Brain pericyte (primary cell): ENCODE results near the gene HSDL2.
"Not testable (repeated sequence)": the region's sequence is repeated elsewhere in the genome, so short reads cannot be mapped to it uniquely, and the experiment has no call there.

Experiments
- DNase-seq: peaks from one replicate; pipeline ENCODE4 v3.0.0-alpha.2; 2012; ENCODE audit warnings: low read depth, low spot score

HSDL2 gene

GRCh38 chr9:112366591-112366990 is 13.3 kb upstream of the HSDL2 start:
- no peak for DNase-seq

GRCh38 chr9:112367465-112367864 is 12.4 kb upstream of the HSDL2 start:
- DNase-seq, result no peak

GRCh38 chr9:112369817-112370216 is 10.1 kb upstream of the HSDL2 start:
- DNase-seq, result no peak

- DNase-seq, result no peak
These were observed 8.8 kb upstream of the HSDL2 start for GRCh38 chr9:112371060-112371459.

GRCh38 chr9:112373666-112374065 is 6.2 kb upstream of the HSDL2 start:
- not testable (repeated sequence) for DNase-seq

GRCh38 chr9:112374232-112374631 is 5.7 kb upstream of the HSDL2 start:
- DNase-seq, result not testable (repeated sequence)

GRCh38 chr9:112375361-112375760 is 4.5 kb upstream of the HSDL2 start:
- no peak for DNase-seq

- no peak for DNase-seq
These were observed 2.8 kb upstream of the HSDL2 start for GRCh38 chr9:112377087-112377486.

GRCh38 chr9:112377684-112378327 is 2.1 kb upstream of the HSDL2 start:
- DNase-seq, result no peak

GRCh38 chr9:112378328-112379176 is 1.4 kb upstream of the HSDL2 start:
- no peak for DNase-seq

GRCh38 chr9:112379177-112380101 is 469 bp upstream of the HSDL2 start:
- DNase-seq, result peak; percentile 92

GRCh38 chr9:112380825-112381221 is 915 bp downstream of the HSDL2 start:
- DNase-seq, result peak; percentile 15

GRCh38 chr9:112382066-112382465 is 2.2 kb downstream of the HSDL2 start:
- no peak for DNase-seq

GRCh38 chr9:112382501-112383364 is 2.8 kb downstream of the HSDL2 start:
- DNase-seq, result no peak

GRCh38 chr9:112384219-112384618 is 4.3 kb downstream of the HSDL2 start:
- no peak for DNase-seq

- no peak for DNase-seq
These were observed 4.8 kb downstream of the HSDL2 start for GRCh38 chr9:112384690-112385089.

GRCh38 chr9:112387115-112387514 is 7.2 kb downstream of the HSDL2 start:
- DNase-seq, result no peak

GRCh38 chr9:112389897-112390296 is 10.0 kb downstream of the HSDL2 start:
- DNase-seq, result not testable (repeated sequence)

GRCh38 chr9:112391936-112392560 is 12.1 kb downstream of the HSDL2 start:
- DNase-seq, result not testable (repeated sequence)

GRCh38 chr9:112393146-112393545 is 13.2 kb downstream of the HSDL2 start:
- not testable (repeated sequence) for DNase-seq
